GM23338 (cell line): ENCODE data around the gene B3GALT2. TPM values are rescaled to one million over a fixed set of nuclear protein-coding genes. Genes with fewer than 3 reads are reported as not detected.

ENCODE experiments used
- ATAC-seq: fragments of 200-7000 bp; cut with Tn5 transposase; 3 replicates; pipeline ENCODE4 v1.9.1; 2020
- DNase-seq: peaks from one replicate; pipeline ENCODE4 v3.0.0-alpha.2; 2015; ENCODE audit warnings: low spot score
- H2AFZ ChIP-seq: fragments of 200-600 bp; sonication (generic); 2 replicates; pipeline ENCODE4 v1.8.0; 2016; ENCODE audit warnings: antibody characterized with exemption, mild to moderate bottlenecking, moderate library complexity
- H3F3A ChIP-seq: fragments of 200-600 bp; sonication (generic); replicated peaks from 2 replicates; pipeline ENCODE4 v1.8.0; 2017; ENCODE audit warnings: antibody characterized with exemption, mixed run types, low read depth
- H3K27ac ChIP-seq: fragments of 200-600 bp; sonication (generic); 2 replicates; pipeline ENCODE4 v1.6.1; 2016; ENCODE audit warnings: low read depth
- H3K27me3 ChIP-seq: fragments of 200-600 bp; sonication (generic); 2 replicates; pipeline ENCODE4 v1.8.0; 2016; ENCODE audit warnings: mild to moderate bottlenecking, mixed run types, moderate library complexity; ENCODE audit not compliant: insufficient read depth
- H3K36me3 ChIP-seq: fragments of 200-600 bp; sonication (generic); 2 replicates; pipeline ENCODE4 v1.8.0; 2016; ENCODE audit warnings: mild to moderate bottlenecking; ENCODE audit not compliant: insufficient read depth
- H3K4me1 ChIP-seq: fragments of 200-600 bp; sonication (generic); 2 replicates; pipeline ENCODE4 v1.8.0; 2016; ENCODE audit warnings: mild to moderate bottlenecking, moderate library complexity; ENCODE audit not compliant: insufficient read depth
- H3K4me2 ChIP-seq: fragments of 200-600 bp; sonication (generic); 2 replicates; pipeline ENCODE4 v1.7.1; 2017; ENCODE audit warnings: mixed run types
- H3K4me3 ChIP-seq: fragments of 200-600 bp; sonication (generic); 2 replicates; pipeline ENCODE4 v1.6.1; 2016; ENCODE audit warnings: mixed run types
- H3K79me2 ChIP-seq: fragments of 200-600 bp; sonication (generic); replicated peaks from 2 replicates; pipeline ENCODE4 v1.8.0; 2017; ENCODE audit warnings: mild to moderate bottlenecking; ENCODE audit not compliant: insufficient read depth
- H3K9me2 ChIP-seq: fragments of 200-600 bp; sonication (generic); 2 replicates; pipeline ENCODE4 v1.8.0; 2017; ENCODE audit not compliant: insufficient read depth
- H4K20me1 ChIP-seq: fragments of 200-600 bp; sonication (generic); replicated peaks from 2 replicates; pipeline ENCODE4 v1.8.0; 2017; ENCODE audit warnings: mild to moderate bottlenecking; ENCODE audit not compliant: insufficient read depth
- H3K27ac Mint-ChIP-seq: 2 replicates; pipeline ENCODE4 v1.8.0; 2020; ENCODE audit warnings: inconsistent platforms, mild to moderate bottlenecking, moderate library complexity, mixed read lengths
- H3K27me3 Mint-ChIP-seq: 3 replicates; pipeline ENCODE4 v1.8.0; 2022; ENCODE audit warnings: low read depth, mild to moderate bottlenecking, moderate library complexity, mixed read lengths, inconsistent platforms; ENCODE audit not compliant: insufficient read depth, poor library complexity
- H3K36me3 Mint-ChIP-seq: 3 replicates; pipeline ENCODE4 v1.8.0; 2021; ENCODE audit warnings: low read depth, mild to moderate bottlenecking, inconsistent platforms, moderate library complexity, mixed read lengths
- H3K4me1 Mint-ChIP-seq: 3 replicates; pipeline ENCODE4 v1.8.0; 2020; ENCODE audit warnings: mild to moderate bottlenecking, inconsistent platforms, mixed read lengths
- H3K4me3 Mint-ChIP-seq: 3 replicates; pipeline ENCODE4 v1.8.0; 2021; ENCODE audit warnings: moderate library complexity, mild to moderate bottlenecking, inconsistent platforms, mixed read lengths
- H3K9me3 Mint-ChIP-seq: 3 replicates; pipeline ENCODE4 v1.8.0; 2020; ENCODE audit warnings: moderate library complexity, mild to moderate bottlenecking, inconsistent platforms, mixed read lengths
- CREB1 ChIP-seq: fragments of 250-450 bp; sonication (Bioruptor Pico); IDR thresholded peaks from 2 replicates; pipeline ENCODE4 v1.5.0; 2020; ENCODE audit warnings: low read depth, mild to moderate bottlenecking, moderate library complexity
- EZH2 ChIP-seq: fragments of 200-600 bp; sonication (generic); IDR thresholded peaks from one replicate; pipeline ENCODE4 v1.8.0; 2017; ENCODE audit warnings: antibody characterized with exemption, mild to moderate bottlenecking, low read depth; ENCODE audit not compliant: unreplicated experiment
- EZH2phosphoT487 ChIP-seq: fragments of 200-600 bp; sonication (generic); IDR thresholded peaks from one replicate; pipeline ENCODE4 v1.8.1; 2018; ENCODE audit warnings: antibody characterized with exemption; ENCODE audit not compliant: unreplicated experiment
- JUNB ChIP-seq: IDR thresholded peaks from one replicate; pipeline ENCODE4 v1.6.1; 2016; ENCODE audit warnings: antibody characterized with exemption; ENCODE audit not compliant: unreplicated experiment
- NANOG ChIP-seq: IDR thresholded peaks from 2 replicates; pipeline ENCODE4 v1.6.1; 2016; ENCODE audit warnings: antibody characterized with exemption, borderline replicate concordance
- POLR2AphosphoS5 ChIP-seq: IDR thresholded peaks from 2 replicates; pipeline ENCODE4 v1.6.1; 2016; ENCODE audit warnings: antibody characterized with exemption, low read depth
- STAT1 ChIP-seq: IDR thresholded peaks from one replicate; pipeline ENCODE4 v1.6.1; 2016; ENCODE audit warnings: antibody characterized with exemption; ENCODE audit not compliant: unreplicated experiment
- ZNF114 ChIP-seq: fragments of 250-450 bp; sonication (Bioruptor Pico); IDR thresholded peaks from 2 replicates; pipeline ENCODE4 v1.5.0; 2020; ENCODE audit warnings: mild to moderate bottlenecking, moderate library complexity
- ZNF331 ChIP-seq: fragments of 250-450 bp; sonication (Bioruptor Pico); IDR thresholded peaks from 2 replicates; pipeline ENCODE4 v1.5.0; 2020; ENCODE audit warnings: low read depth, mild to moderate bottlenecking, moderate library complexity
- ZNF462 ChIP-seq: fragments of 250-450 bp; sonication (Bioruptor Pico); IDR thresholded peaks from 2 replicates; pipeline ENCODE4 v1.5.0; 2020; ENCODE audit warnings: mild to moderate bottlenecking, moderate library complexity
- polyA plus RNA-seq: library from polyadenylated mRNA; unstranded; fragments of >200 nt; fragmentation: Nextera tagmentation; extraction: Ambion mirVana; gene quantifications from 2 replicates; pipeline ENCODE4 v1.2.1, GENCODE V29; 2016
- total RNA-seq: library from RNA; depleted of rRNA; stranded (reverse); fragments of >200 nt; shearing (Covaris generic); gene quantifications from 2 replicates; pipeline ENCODE4 v1.2.3, GENCODE V29; 2014
- TF ChIP-seq, protein P1 (sequence below), 2 experiments: fragments of 200-600 bp in 1 of 2; sonication (generic) in 1 of 2; conservative IDR thresholded peaks; 2 replicates each; pipeline versions ENCODE4 v1.5.1 to v1.6.1; 2016 to 2017; ENCODE audit warnings: antibody characterized with exemption in 2 of 2, low read depth in 2 of 2, mild to moderate bottlenecking in 2 of 2, moderate library complexity in 1 of 2
- TF ChIP-seq, protein P2 (sequence below): IDR thresholded peaks from one replicate; pipeline ENCODE4 v1.6.1; 2018; ENCODE audit warnings: antibody characterized with exemption; ENCODE audit not compliant: unreplicated experiment
- TF ChIP-seq, protein P3 (sequence below): IDR thresholded peaks from 2 replicates; pipeline ENCODE4 v1.6.1; 2016; ENCODE audit warnings: antibody characterized with exemption

B3GALT2 gene
- total and polyA plus RNA-seq, 2 experiments from 2014 or later, result 1.2 TPM; not detected in 1

GRCh38 chr1:193185211-193185610 is 1.2 kb downstream of the B3GALT2 start:
- H3K4me3 Mint-ChIP-seq, result no peak overlapping the region
- no peaks in the 10 kb centered on the region for H3K27me3 Mint-ChIP-seq
- ATAC-seq (no peak), DNase-seq (no peak)
- Histone ChIP-seq H3K4me3 (no peak overlapping the region), H3K4me1 (0 out of 2 replicates have a peak, but pooled peaks cover 7% of the 10 kb centered on the region), H3K27ac (no peak overlapping the region), H3K4me2 (no peak overlapping the region), H4K20me1 (peaks cover 9% of the 10 kb centered on the region; the same call in 1 of the 2 replicates), H3F3A (no peaks in the 10 kb centered on the region), H2AFZ (no peak overlapping the region), H3K36me3 (no peaks in the 10 kb centered on the region), H3K27me3 (no peaks in the 10 kb centered on the region), H3K79me2 (peaks cover 79% of the 10 kb centered on the region), H3K9me2 (no peaks in the 10 kb centered on the region)
- H3K27ac Mint-ChIP-seq, result no peak overlapping the region
- peaks cover 30% of the 10 kb centered on the region; the same call in 2 of the 3 replicates for H3K4me1 Mint-ChIP-seq
- no peak for TF ChIP-seq ZNF462 (CRISPR knock-in tag)
- TF ChIP-seq ZNF114 (CRISPR knock-in tag), result no peak
- TF ChIP-seq NANOG, result no peak
- TF ChIP-seq POLR2AphosphoS5, result no peak
- TF ChIP-seq JUNB, result no peak
- TF ChIP-seq, protein P1, sequence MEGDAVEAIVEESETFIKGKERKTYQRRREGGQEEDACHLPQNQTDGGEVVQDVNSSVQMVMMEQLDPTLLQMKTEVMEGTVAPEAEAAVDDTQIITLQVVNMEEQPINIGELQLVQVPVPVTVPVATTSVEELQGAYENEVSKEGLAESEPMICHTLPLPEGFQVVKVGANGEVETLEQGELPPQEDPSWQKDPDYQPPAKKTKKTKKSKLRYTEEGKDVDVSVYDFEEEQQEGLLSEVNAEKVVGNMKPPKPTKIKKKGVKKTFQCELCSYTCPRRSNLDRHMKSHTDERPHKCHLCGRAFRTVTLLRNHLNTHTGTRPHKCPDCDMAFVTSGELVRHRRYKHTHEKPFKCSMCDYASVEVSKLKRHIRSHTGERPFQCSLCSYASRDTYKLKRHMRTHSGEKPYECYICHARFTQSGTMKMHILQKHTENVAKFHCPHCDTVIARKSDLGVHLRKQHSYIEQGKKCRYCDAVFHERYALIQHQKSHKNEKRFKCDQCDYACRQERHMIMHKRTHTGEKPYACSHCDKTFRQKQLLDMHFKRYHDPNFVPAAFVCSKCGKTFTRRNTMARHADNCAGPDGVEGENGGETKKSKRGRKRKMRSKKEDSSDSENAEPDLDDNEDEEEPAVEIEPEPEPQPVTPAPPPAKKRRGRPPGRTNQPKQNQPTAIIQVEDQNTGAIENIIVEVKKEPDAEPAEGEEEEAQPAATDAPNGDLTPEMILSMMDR (conservative IDR thresholded peaks at IDR 0.05; ENCODE audit: low read depth in 2 of 2), result no peak
- no peak for TF ChIP-seq EZH2
- no peak for TF ChIP-seq CREB1 (CRISPR knock-in tag)
- TF ChIP-seq, protein P2, sequence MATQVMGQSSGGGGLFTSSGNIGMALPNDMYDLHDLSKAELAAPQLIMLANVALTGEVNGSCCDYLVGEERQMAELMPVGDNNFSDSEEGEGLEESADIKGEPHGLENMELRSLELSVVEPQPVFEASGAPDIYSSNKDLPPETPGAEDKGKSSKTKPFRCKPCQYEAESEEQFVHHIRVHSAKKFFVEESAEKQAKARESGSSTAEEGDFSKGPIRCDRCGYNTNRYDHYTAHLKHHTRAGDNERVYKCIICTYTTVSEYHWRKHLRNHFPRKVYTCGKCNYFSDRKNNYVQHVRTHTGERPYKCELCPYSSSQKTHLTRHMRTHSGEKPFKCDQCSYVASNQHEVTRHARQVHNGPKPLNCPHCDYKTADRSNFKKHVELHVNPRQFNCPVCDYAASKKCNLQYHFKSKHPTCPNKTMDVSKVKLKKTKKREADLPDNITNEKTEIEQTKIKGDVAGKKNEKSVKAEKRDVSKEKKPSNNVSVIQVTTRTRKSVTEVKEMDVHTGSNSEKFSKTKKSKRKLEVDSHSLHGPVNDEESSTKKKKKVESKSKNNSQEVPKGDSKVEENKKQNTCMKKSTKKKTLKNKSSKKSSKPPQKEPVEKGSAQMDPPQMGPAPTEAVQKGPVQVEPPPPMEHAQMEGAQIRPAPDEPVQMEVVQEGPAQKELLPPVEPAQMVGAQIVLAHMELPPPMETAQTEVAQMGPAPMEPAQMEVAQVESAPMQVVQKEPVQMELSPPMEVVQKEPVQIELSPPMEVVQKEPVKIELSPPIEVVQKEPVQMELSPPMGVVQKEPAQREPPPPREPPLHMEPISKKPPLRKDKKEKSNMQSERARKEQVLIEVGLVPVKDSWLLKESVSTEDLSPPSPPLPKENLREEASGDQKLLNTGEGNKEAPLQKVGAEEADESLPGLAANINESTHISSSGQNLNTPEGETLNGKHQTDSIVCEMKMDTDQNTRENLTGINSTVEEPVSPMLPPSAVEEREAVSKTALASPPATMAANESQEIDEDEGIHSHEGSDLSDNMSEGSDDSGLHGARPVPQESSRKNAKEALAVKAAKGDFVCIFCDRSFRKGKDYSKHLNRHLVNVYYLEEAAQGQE, result no peak
- TF ChIP-seq ZNF331, result no peak
- TF ChIP-seq, protein P3, sequence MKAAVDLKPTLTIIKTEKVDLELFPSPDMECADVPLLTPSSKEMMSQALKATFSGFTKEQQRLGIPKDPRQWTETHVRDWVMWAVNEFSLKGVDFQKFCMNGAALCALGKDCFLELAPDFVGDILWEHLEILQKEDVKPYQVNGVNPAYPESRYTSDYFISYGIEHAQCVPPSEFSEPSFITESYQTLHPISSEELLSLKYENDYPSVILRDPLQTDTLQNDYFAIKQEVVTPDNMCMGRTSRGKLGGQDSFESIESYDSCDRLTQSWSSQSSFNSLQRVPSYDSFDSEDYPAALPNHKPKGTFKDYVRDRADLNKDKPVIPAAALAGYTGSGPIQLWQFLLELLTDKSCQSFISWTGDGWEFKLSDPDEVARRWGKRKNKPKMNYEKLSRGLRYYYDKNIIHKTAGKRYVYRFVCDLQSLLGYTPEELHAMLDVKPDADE, result no peak
- TF ChIP-seq EZH2phosphoT487, result no peak
- TF ChIP-seq STAT1, result no peak
- H3K9me3 Mint-ChIP-seq, result no peaks in the 10 kb centered on the region
- H3K36me3 Mint-ChIP-seq, result peaks cover under 1% of the 10 kb centered on the region; the same call in 1 of the 3 replicates
